Heart left ventricle (tissue), 13 donors: ENCODE data around the gene KANK4.

Experiments used
- CTCF ChIP-seq, 12 donors: fragments of 200-600 bp; sonication (generic) in 4 of 12; IDR thresholded peaks; one replicate each; pipeline versions ENCODE4 v1.5.0 to v1.8.0; 2018 to 2022; ENCODE audit warnings: antibody characterized with exemption in 12 of 12, mild to moderate bottlenecking in 5 of 12
- POLR2A ChIP-seq, 2 donors: fragments of 450-650 bp; IDR thresholded peaks; one replicate each; pipeline ENCODE4 v1.6.1; 2017; ENCODE audit warnings: antibody characterized with exemption in 2 of 2, mild to moderate bottlenecking in 2 of 2, moderate library complexity in 2 of 2
- donor health status: ischemic (EF 13 %, LVEDD 7.1; RV severe dilation, severe dysfunction).
- donor health status: DM: no; HTN: yes; CAD: no.
- donor health status: DM: no; HTN: no; CAD: no.
- donor health status: ischemic (EF 25% LVEDD 6.9; RV normal size, moderate dysfunction).
- donor health status: ischemic (EF 25% LVEDD 5.7; RV mildly dilated, moderate dysfunction).
- donor health status: ischemic (EF 35%, LVEDD 5.7; RV mildly dilated, moderate dysfunction).
- donor health status: nonischemic (EF 11% LVEDD 7.7; RV severe dilation, severe dysfunction).
- donor health status: DM: yes; HTN: yes; CAD: no.
- donor health status: PGD.
- donor health status: ischemic (EF 29% LVEDD 5.4; RV normal size, mild dysfunction).
- donor health status: nonischemic (EF 23%, LVEDD 6.1; RV moderate dilation, normal function).

- TF ChIP-seq CTCF (IDR thresholded peaks at IDR 0.05) (no peak), POLR2A (IDR thresholded peaks at IDR 0.05) (no peak)
These were observed 42.4 kb downstream of the KANK4 start for GRCh38 chr1:62276791-62277190.
